K562 (cell line): ENCODE measurements around the gene PPCDC. TPM values are rescaled to one million over a fixed set of nuclear protein-coding genes. Genes with fewer than 3 reads are reported as not detected.

Experiments used
- ARID1B ChIP-seq: fragments of 450-650 bp; IDR thresholded peaks from 2 replicates; pipeline ENCODE4 v1.6.1; 2016; ENCODE audit warnings: antibody characterized with exemption, mild to moderate bottlenecking, inconsistent platforms
- CBX1 ChIP-seq: sonication (generic); IDR thresholded peaks from 2 replicates; pipeline ENCODE4 v1.6.1; 2016; ENCODE audit warnings: antibody characterized with exemption, low read depth, mild to moderate bottlenecking
- CC2D1A ChIP-seq: fragments of 450-650 bp; IDR thresholded peaks from 2 replicates; pipeline ENCODE4 v1.6.1; 2017; ENCODE audit warnings: mild to moderate bottlenecking
- CREM ChIP-seq: IDR thresholded peaks from 2 replicates; pipeline ENCODE4 v1.6.1; 2014; ENCODE audit warnings: antibody characterized with exemption, low read depth
- DACH1 ChIP-seq: fragments of 450-650 bp; IDR thresholded peaks from 2 replicates; pipeline ENCODE4 v1.6.1; 2018; ENCODE audit not compliant: partially characterized antibody
- EHMT2 ChIP-seq: fragments of 450-650 bp; IDR thresholded peaks from 2 replicates; pipeline ENCODE4 v1.6.1; 2018; ENCODE audit warnings: antibody characterized with exemption
- FOXJ2 ChIP-seq: fragments of 200-800 bp; sonication (Bioruptor generic); IDR thresholded peaks from 2 replicates; pipeline ENCODE4 v1.6.1; 2016; ENCODE audit warnings: missing genetic modification characterization, missing compliant biosample characterization
- FOXP1 ChIP-seq: sonication (generic); formaldehyde crosslinking; IDR thresholded peaks from 2 replicates; pipeline ENCODE4 v1.8.0; 2022; ENCODE audit warnings: mild to moderate bottlenecking, missing genetic modification reagents
- GATAD2B ChIP-seq: fragments of 450-650 bp; IDR thresholded peaks from 2 replicates; pipeline ENCODE4 v1.6.1; 2017; ENCODE audit warnings: mild to moderate bottlenecking, borderline replicate concordance
- KLF6 ChIP-seq: fragments of 250-450 bp; sonication (Bioruptor Pico); IDR thresholded peaks from 2 replicates; pipeline ENCODE4 v1.4.0; 2020; ENCODE audit warnings: mild to moderate bottlenecking, moderate library complexity, borderline replicate concordance
- L3MBTL2 ChIP-seq: fragments of 450-650 bp; IDR thresholded peaks from 2 replicates; pipeline ENCODE4 v1.6.1; 2016; ENCODE audit warnings: mild to moderate bottlenecking, moderate library complexity
- LARP7 ChIP-seq: fragments of 450-650 bp; IDR thresholded peaks from 2 replicates; pipeline ENCODE4 v1.6.1; 2016
- RCOR1 ChIP-seq, 2 experiments: IDR thresholded peaks; 2 replicates each; pipeline ENCODE4 v1.6.1; 2012; ENCODE audit warnings: low read depth in 2 of 2, low read length in 2 of 2, borderline replicate concordance in 1 of 2, improper control_type of control experiment in 1 of 2
- RFX5 ChIP-seq: IDR thresholded peaks from 2 replicates; pipeline ENCODE4 v1.6.1; 2011; ENCODE audit warnings: low read depth, mild to moderate bottlenecking, improper control_type of control experiment, low read length
- SMARCE1 ChIP-seq: fragments of 450-650 bp; IDR thresholded peaks from 2 replicates; pipeline ENCODE4 v1.7.1; 2016; ENCODE audit warnings: mild to moderate bottlenecking
- SOX6 ChIP-seq: fragments of 450-650 bp; IDR thresholded peaks from 2 replicates; pipeline ENCODE4 v1.6.1; 2014; ENCODE audit warnings: mild to moderate bottlenecking
- TCFL5 ChIP-seq: fragments of 250-450 bp; sonication (Bioruptor Pico); conservative IDR thresholded peaks from 2 replicates; pipeline ENCODE4 v1.6.1; 2021; ENCODE audit warnings: mild to moderate bottlenecking, moderate library complexity, matching md5 sums
- ZNF134 ChIP-seq: fragments of 250-450 bp; sonication (Bioruptor Pico); conservative IDR thresholded peaks from 2 replicates; pipeline ENCODE4 v1.4.0; 2020
- polyA plus RNA-seq, 8 experiments: library from polyadenylated mRNA; depleted of rRNA in 4 of 8; stranded (reverse) in 5 of 8; unstranded in 3 of 8; fragments of >200 nt; fragmentation: Nextera tagmentation in 2 of 8; fragmentation: Illumina TruSeq in 1 of 8; extraction: Ambion mirVana in 2 of 8; extraction: Trizol in 1 of 8; gene quantifications; 2 replicates each; pipeline versions ENCODE4 v1.2.1 to v1.2.3, GENCODE V29; 2011 to 2014; ENCODE audit warnings: inconsistent platforms in 1 of 8, missing spikeins in 1 of 8
- total RNA-seq, 7 experiments: library from RNA; depleted of rRNA in 6 of 7; stranded (reverse); fragments of >200 nt in 6 of 7; fragmentation: Illumina TruSeq in 2 of 7; extraction: Trizol in 2 of 7; gene quantifications; 2 replicates each; pipeline versions ENCODE4 v1.2.1 to v1.2.3, GENCODE V29; 2011 to 2021; ENCODE audit warnings: low replicate concordance in 1 of 7
- TF ChIP-seq, protein P1 (sequence below), 2 experiments: IDR thresholded peaks in 1 of 2; conservative IDR thresholded peaks in 1 of 2; 2 replicates each; pipeline ENCODE4 v1.6.1; 2016; ENCODE audit warnings: low read depth in 2 of 2, mild to moderate bottlenecking in 1 of 2, missing compliant biosample characterization in 1 of 2, missing genetic modification characterization in 1 of 2, moderate library complexity in 1 of 2

The PPCDC gene
- total and polyA plus RNA-seq, 9 of the 15 experiments (the other 6 are each of a cell fraction or from before 2014, with no cell fraction given) = 10.9 to 53.6 (median 16.7) TPM

DNA sequence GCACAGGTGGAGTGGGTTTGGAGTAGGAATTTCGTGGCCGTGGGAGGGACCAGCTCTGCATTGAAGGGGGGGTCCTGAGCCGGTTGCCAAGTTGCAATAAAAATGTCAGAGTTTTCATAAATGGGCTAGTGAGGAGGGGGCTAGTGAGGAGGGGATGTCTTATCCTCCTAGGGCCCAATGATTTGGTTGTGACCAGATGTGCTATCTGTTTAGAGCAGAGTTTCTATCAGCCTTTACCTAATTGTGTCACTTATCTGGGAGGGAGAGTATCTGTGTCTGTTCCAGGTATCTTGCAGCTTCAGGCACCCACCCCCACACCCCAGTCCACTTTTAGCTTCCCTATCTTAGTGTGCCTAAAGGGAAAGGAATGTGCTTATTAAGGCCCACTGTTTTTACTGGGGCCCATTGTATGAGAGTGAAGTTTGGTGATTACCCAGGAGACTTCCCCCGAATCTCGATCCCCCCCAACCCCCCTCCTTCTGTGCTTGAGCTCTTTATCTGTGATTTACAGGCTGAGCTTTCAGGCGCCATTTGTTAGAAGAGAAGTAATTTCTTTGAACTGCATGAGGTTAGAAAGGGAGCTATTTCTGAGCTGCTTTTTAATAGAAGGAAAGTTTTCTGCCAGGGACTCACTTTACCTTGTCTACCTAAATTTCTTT lies 42.6 kb downstream of the PPCDC start (continued):
- TF ChIP-seq EHMT2 (0 out of 2 replicates have a peak, but pooled peaks have one; percentile 12), RFX5 (no peak), CREM (peak; percentile 79), LARP7 (0 out of 2 replicates have a peak, but pooled peaks have one; percentile 51), CC2D1A (peak; percentile 100), KLF6 (peak; percentile 85; the same call in 1 of the 2 replicates), SMARCE1 (peak; percentile 98), TCFL5 (CRISPR knock-in tag) (peak; percentile 78; the same call in 1 of the 2 replicates), ZNF134 (CRISPR knock-in tag) (peak; percentile 76; the same call in 1 of the 2 replicates), SOX6 (peak; percentile 100), CBX1 (no peak), FOXJ2 (peak; percentile 52; the same call in 1 of the 2 replicates), FOXP1 (CRISPR knock-in tag) (0 out of 2 replicates have a peak, but pooled peaks have one; percentile 61), GATAD2B (peak; percentile 65), L3MBTL2 (peak; percentile 35), RCOR1 (IDR thresholded peaks at IDR 0.05; ENCODE audit: borderline replicate concordance in 1 of 2, low read depth in 2 of 2, low read length in 2 of 2) (peak; percentile 99 to 100), DACH1 (peak; percentile 83), ARID1B (peak; percentile 100)
- TF ChIP-seq, protein P1, sequence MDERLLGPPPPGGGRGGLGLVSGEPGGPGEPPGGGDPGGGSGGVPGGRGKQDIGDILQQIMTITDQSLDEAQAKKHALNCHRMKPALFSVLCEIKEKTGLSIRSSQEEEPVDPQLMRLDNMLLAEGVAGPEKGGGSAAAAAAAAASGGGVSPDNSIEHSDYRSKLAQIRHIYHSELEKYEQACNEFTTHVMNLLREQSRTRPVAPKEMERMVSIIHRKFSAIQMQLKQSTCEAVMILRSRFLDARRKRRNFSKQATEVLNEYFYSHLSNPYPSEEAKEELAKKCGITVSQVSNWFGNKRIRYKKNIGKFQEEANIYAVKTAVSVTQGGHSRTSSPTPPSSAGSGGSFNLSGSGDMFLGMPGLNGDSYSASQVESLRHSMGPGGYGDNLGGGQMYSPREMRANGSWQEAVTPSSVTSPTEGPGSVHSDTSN (CRISPR knock-in tag; IDR thresholded peaks at IDR 0.05; ENCODE audit: low read depth) = no peak
- TF ChIP-seq, protein P1 (tag; conservative IDR thresholded peaks at IDR 0.05; ENCODE audit: low read depth) = peak; percentile 84
